HL-60/S4 (cell line): ENCODE measurements around the gene ATXN7L1.
"Not testable (repeated sequence)": the region's sequence is repeated elsewhere in the genome, so short reads cannot be mapped to it uniquely, and the experiment has no call there.

ENCODE experiments used
- in situ Hi-C: fragments of 300-500 bp; cut with MboI; formaldehyde crosslinking; loops from 2 replicates; pipeline ENCODE4 v1.14.3; 2022; ENCODE audit warnings: low sequenced_read_pairs

The ATXN7L1 gene

GRCh38 chr7:105806592-105807447, 69.6 kb downstream of the ATXN7L1 start:
- in situ Hi-C loops = no loop called here

GRCh38 chr7:105805447-105806019, 70.9 kb downstream of the ATXN7L1 start:
- in situ Hi-C loops = no loop called here

GRCh38 chr7:105803429-105803736, 73.0 kb downstream of the ATXN7L1 start:
- in situ Hi-C loops = no loop called here

GRCh38 chr7:105802604-105803428, 73.6 kb downstream of the ATXN7L1 start:
- in situ Hi-C loops = no loop called here

- in situ Hi-C loops = no loop called here
These were observed 75.4 kb downstream of the ATXN7L1 start for GRCh38 chr7:105800849-105801534.

GRCh38 chr7:105800442-105800841, 76.0 kb downstream of the ATXN7L1 start:
- in situ Hi-C loops = no loop called here

- in situ Hi-C loops = no loop called here
These were observed 76.7 kb downstream of the ATXN7L1 start for GRCh38 chr7:105799677-105800076.

- in situ Hi-C loops = no loop called here
These were observed 77.4 kb downstream of the ATXN7L1 start for GRCh38 chr7:105799006-105799405.

GRCh38 chr7:105797652-105798051, 78.7 kb downstream of the ATXN7L1 start:
- in situ Hi-C loops = no loop called here

- in situ Hi-C loops = no loop called here
These were observed 80.0 kb downstream of the ATXN7L1 start for GRCh38 chr7:105796365-105796764.

- in situ Hi-C loops = no loop called here
These were observed 81.4 kb downstream of the ATXN7L1 start for GRCh38 chr7:105794741-105795729.

GRCh38 chr7:105792488-105793370, 83.7 kb downstream of the ATXN7L1 start:
- in situ Hi-C loops = no loop called here

- in situ Hi-C loops = no loop called here
These were observed 84.5 kb downstream of the ATXN7L1 start for GRCh38 chr7:105791926-105792325.

GRCh38 chr7:105790996-105791395, 85.4 kb downstream of the ATXN7L1 start:
- in situ Hi-C loops = no loop called here

- in situ Hi-C loops = not testable (repeated sequence)
These were observed 85.9 kb downstream of the ATXN7L1 start for GRCh38 chr7:105790452-105790851.

- in situ Hi-C loops = no loop called here
These were observed 87.5 kb downstream of the ATXN7L1 start for GRCh38 chr7:105788816-105789349.

- in situ Hi-C loops = no loop called here
These were observed 88.0 kb downstream of the ATXN7L1 start for GRCh38 chr7:105788356-105788755.

GRCh38 chr7:105787793-105788192, 88.6 kb downstream of the ATXN7L1 start:
- in situ Hi-C loops = no loop called here
